Ecto neural progenitor cell (in vitro differentiated cells): ENCODE data around the gene PRG3.
"Not testable (repeated sequence)": the region's sequence is repeated elsewhere in the genome, so short reads cannot be mapped to it uniquely, and the experiment has no call there.

Experiments
- DNase-seq: peaks from one replicate; pipeline ENCODE4 v3.0.0-alpha.2; 2018; ENCODE audit warnings: low spot score

Gene PRG3

DNA sequence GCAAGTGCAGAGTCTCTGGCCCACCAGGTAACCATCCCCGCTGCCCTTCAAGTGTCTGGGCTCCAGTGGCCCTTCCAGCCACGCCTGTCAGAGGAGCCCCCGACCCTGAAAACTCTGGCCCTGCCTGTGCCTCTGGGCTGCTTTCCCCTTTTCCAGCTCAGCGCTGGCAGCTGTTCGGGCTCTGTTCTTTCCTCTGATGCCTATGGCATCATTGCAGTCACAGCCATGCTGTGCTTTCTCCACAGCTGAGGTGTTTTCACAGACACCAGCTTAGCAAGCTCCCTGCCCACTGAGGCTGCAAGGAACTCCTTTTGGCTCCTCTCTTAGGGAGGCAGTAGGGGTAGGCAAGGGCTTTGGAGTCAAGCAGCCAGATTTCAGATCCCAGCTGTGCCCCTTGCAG, 21.6 kb downstream of the PRG3 start:
- DNase-seq, result no peak

DNA sequence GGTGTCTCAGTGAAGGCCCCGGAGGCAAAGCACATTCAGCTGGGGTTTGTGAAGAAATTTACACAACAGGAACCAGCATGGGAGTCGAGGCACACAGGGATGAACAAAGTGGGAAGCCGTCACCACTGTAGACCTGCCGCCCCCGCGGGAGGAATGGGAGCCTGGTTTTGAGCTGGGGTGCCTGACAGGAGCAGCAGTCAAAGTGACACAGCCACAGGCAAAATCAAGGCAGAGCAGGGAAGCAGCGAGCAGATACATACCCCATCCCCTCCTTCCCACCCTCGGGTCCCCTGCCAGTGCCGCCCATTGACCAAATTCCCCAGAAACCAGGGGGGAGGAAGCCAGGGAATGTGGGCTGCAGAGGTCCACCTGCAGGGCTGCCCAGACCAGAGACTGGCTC, 22.0 kb downstream of the PRG3 start:
- DNase-seq, result no peak

DNA sequence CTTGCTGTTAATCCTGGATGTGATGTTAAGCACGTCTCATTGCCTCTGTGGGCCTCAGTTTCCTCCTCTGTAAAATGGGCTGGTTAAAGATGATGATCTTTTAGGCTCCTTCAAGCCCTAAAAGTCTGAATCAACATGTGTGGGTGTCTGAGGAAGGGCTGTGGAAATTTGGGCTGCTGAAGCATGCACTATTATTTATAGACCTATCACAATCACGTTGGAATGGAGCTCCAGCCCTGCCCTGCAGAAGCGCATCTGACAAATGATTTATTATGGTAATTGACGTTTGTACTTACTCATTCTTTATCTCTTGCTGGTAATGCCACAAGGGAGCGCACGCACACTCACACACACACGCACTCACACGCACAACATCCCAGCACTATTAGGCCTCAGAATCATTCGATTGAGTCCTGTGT, 22.4 kb downstream of the PRG3 start:
- no peak for DNase-seq

DNA sequence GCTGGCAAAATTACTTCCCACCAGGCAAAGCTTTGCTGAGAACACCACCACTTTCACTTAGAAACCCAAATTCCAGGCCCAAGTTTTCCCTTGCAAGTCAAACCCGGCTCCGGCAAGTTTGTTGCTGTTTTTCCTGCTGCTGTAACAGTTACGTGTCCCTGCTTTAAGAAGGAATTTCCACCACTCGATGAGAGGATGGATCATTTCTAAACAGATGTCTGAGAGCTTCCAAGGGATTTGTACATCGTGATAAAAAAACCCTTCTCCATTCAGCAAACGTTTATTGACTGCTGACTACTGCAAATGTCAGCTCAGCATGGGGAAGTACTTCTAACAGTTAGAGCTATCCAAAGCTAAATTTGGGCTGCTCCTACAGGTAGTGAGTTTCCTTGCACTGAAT, 23.1 kb downstream of the PRG3 start:
- no peak for DNase-seq

DNA sequence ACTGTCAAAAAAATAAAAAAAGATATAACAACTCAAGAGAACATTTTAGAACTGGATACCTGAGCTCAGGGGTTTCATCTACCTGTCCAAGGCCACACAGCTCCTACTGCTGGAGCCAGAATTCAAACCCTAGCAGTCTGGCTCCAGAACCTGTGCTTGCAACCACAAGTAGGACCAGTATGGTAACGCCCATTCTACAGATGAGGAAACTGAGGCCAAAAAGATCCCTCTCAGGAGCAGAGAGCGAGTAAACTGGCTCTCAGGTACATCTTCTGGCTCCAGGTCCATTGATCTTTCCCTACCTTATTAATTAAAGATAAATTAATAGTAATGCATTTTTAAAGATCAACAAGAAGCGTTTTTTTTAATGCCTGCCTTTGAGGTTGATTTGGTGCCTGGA, 23.6 kb downstream of the PRG3 start:
- no peak for DNase-seq

DNA sequence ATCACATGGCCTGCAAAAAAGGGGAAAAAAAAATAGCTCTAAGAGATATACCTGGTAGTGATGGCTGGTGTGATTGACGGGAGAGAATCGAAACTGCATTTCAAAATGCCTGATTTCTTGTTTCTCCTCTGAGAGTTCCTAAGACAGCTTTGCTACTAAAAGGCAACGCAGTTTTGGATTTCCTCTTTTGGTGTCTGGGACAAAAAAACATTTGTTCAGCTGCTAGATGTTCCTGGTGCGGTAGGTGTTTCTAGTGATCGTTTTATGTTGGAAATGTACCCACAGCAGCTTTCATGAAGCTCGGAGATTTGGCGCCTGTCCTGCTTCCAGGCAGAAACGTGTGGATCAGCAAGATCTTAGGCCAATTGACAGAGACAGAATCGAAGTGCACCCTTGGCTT, 24.7 kb downstream of the PRG3 start:
- DNase-seq, result no peak

DNA sequence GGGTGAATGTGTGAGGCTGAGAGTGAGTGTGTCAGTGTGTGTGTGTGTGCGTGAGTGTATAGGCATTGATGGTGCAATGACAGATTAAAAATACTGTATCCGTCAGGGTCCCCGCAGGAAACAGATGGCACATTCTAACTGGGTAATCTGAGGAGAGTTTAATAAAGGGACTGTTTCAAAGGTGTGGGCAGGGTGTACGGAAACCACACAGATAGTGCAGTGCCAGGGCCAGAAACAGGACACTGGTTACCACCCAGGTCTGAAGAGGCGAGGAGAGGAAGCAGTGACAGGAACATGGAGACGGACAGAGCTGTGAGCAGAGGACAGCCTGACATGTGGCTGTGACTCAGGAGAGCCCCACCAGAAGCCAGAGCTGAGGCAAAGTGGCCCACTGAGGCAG, 26.3 kb downstream of the PRG3 start:
- DNase-seq, result no peak

DNA sequence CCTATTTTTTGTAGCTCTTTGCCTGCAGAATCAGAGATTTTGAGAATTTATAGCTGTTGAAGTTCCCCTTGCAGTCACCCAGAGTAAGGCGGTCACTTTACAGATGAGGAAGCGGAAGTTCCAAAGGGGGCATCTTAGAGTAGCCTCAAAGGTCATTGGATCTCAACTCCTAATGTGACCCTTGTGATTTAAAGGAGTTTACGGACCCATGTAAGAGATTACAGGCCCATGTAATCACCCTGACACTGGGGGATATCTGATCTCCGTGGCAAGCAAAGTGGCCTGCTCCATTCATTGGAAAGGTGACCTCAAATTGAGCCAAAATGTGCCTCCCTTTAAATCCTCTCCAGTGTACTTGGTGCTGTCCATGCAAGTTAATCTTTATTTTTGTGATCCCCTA, 27.1 kb downstream of the PRG3 start:
- no peak for DNase-seq

DNA sequence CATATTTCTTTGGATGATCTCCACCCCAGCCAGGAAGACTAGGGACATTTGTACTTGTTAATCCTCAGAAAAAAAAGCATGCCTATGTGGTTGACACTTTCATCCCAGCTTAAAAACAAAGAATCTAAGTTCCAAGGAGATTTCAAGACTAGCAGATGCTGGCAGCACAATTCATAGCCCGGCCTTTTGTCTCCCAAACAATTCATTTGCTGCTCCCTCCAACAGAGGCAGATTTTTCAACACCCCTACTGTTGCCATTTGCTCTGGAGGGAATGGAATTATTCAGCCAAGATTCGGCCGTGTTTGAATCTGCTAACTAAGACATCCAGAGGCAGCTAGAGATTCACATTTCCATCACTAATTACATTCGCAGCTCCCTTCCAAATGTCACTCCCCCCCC, 27.5 kb downstream of the PRG3 start:
- DNase-seq, result no peak

DNA sequence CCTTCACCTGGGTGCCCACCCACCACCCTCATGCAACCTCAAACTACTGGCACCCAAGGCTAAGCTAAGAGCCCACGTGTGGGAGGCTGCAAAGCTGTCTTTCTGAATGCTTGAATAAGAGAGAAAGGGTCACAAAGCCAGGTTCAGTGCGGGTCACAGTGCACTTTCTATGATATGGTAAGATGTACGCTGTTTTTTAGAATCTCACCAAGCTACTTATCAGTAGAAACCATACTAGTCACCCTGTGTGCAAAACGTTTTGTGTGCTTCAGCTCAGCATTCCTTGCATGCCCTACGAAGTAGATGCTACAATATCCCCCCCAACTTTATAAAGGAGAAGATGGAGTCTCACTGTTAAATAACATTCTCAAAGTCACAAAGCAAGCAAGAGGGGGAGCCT, 27.9 kb downstream of the PRG3 start:
- no peak for DNase-seq

DNA sequence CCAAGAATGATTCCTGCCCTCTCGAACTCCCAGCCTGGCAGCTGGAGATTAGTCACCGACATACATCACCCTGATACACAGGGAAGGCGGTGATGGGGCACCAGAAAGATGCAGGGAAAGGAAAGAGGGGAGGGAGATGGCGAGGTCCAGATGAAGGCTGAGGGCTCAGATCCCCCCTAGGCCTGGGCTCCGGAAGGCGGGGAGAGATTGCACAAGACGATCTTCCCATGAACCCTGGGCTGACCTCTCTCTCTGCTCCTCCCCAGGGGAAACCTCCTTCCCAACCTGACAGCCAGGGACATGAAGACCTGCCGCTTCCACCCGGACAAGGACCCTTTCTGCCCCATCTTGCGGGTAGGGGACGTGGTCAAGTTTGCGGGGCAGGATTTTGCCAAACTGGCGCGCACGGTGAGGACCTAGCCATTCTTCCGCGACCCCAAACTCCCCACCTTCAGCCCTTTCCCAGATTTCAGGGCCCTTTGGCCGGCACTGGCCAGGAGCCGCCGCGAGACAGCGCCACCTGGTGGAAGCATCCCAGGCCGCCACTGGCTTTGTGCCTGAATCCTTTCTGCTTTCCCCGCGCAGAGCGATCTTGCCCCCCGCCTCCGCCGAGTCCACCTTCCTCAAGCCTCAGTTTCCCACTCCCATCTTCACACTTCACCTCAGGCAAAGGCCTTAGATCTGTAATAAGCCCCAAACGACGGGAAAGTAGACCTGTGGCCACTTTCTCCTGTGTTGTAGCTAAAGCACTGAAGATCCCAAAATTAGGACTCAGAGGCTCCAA, 31.3 kb downstream of the PRG3 start:
- peak; percentile 92 for DNase-seq

DNA sequence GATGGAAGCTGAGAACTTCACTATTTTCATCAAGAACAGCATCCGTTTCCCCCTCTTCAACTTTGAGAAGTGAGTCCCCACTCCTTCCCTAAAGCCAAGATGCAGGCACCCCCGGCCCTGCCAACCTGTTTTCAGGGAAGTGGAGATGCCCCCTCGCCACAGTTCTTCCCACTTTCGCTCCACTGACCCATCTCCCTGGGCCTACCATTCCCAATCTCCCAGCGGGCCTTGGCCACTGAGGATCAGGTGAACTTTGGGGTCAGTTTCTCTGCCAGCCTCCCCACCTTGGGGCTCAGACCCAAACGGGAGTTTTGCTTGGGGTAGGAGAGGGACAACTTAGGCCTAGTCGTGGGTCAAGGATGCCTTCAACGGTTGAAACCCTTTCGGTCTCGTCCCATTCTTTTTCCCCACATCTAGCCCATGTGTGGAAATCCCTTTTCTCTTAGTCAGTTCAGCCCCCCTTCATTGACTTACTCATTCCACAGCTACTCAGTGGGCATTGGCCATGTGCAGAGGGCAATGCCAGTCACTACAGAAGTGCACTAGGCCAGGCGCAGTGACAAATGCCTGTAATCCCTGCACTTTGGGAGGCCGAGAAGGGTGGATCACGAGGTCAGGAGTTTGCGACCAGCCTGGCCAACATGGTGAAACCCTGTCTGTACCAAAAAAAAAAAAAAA, 32.2 kb downstream of the PRG3 start:
- no peak for DNase-seq

DNA sequence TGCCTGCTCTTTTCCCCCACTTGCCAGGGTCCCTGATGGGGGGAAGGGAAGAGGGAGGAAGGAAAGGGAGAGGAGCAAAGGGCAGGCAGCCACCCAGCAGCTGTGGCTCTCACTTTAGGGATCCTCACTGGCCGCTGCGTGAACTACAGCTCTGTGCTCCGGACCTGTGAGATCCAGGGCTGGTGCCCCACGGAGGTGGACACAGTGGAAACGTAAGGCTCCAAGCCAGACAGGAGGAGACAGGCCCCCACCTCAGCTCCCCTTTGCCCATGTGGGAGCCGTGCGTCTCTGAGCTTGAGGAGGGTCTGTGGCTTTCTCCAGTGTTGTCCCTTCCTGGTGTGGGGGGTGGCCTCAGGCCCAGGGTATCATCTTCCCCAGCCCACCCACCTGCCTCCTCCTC, 32.9 kb downstream of the PRG3 start:
- no peak for DNase-seq

DNA sequence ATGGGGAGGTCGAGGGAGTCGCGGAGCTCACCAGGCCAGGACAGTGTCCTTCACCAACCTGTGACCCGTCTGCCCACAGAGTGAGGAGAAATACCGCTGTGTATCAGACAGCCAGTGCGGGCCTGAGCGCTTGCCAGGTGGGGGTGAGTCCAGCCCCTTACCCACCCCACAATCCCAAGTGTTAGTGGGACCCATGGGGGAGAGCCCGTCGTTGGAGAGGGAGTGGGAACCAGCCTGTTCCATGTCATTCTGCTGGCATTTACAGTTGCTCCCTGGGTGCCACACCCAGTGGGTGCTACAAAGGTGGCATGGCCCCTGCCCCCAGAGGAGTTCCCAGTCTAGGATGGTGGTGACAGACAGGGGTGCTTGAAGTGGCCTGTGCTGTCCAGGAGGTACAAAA, 33.6 kb downstream of the PRG3 start:
- no peak for DNase-seq

DNA sequence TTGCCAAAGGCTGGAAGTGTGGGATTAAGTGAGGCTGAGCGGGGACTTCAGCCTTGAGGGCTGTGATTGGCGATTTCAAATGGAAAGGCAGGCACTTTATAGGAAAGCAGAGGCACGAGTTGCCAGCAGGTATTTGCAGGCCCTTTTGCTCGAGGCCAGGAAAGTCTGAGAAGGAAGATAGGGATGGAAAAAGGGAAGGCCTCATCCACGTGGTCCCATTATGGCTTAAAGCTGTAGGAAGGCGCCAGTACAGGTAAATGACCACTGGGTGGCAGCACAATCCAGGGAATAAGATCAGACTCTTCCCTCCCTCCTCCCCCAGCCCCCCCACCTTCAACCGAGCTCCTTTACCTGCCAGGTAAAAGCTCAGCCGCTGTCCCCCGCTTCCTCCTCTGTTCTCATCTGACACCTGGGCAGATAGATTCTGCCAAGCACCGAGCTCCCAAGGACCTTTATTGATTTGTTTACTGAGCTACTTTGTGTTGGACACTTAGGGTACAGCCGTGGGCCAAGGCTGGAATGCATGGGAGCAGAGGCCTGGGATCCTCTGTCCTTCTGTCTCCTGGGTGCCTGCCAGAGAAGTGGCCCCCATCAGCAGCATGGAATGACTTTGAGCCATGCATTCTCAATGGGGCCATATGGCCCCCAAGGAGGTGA, 35.3 kb downstream of the PRG3 start:
- peak; percentile 76 for DNase-seq

DNA sequence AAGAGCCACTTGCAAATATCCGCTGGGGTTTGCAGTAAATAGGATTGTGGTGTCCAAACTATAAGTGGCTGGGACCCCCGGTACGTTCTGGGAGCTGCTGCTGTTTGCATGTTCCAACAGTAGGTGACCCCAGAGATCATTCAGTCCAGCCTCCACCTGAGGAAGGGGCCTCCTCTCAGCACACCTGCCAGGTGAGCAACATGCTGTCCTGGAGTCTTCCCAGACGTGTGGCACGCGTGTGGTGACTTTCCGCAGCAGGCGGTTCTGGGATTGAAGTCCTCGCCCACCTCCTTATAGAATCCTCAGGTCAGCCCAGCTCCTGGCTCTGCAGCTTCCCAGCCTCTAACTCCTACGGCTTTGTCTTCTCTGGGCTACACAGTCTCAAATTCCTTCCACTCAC, 36.1 kb downstream of the PRG3 start:
- no peak for DNase-seq

DNA sequence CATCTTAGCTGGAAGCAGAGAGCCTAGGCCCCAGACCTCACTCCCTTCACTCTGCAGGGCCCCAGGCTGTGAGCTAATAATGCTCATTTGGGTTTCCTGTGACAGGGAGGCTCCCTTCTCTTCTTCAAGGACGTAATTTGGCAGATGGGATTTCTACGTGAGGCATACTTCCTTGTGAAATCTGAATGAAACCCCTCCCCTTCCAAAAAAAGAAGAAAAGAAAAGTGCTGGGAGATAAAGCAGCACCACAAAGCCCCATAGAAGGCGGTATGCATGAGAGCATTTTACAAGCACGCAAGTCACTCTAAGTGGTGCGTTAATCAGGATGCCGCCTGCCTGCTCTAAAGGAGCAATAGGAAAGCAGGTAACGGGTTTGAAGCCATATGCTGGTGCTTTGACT, 37.1 kb downstream of the PRG3 start:
- DNase-seq, result no peak

DNA sequence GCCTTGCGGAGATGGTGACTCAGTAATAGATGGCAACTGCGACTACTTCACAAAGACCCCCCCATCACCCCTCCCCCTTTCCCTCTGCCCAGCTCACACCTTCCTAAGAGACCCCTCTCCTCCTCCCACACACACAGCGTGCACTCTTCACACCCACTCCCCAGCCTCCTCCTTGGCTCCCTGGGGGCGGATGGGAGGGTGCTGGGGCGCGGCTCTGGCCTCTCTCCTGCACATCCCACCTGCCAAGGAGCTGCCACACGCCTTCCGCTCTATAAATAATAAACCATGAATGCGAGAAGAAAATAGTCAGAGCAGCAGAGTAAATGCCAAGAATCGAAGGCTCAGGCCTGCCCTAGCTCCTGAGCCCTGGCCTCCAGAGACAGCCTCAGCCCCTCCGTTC, 38.2 kb downstream of the PRG3 start:
- no peak for DNase-seq

DNA sequence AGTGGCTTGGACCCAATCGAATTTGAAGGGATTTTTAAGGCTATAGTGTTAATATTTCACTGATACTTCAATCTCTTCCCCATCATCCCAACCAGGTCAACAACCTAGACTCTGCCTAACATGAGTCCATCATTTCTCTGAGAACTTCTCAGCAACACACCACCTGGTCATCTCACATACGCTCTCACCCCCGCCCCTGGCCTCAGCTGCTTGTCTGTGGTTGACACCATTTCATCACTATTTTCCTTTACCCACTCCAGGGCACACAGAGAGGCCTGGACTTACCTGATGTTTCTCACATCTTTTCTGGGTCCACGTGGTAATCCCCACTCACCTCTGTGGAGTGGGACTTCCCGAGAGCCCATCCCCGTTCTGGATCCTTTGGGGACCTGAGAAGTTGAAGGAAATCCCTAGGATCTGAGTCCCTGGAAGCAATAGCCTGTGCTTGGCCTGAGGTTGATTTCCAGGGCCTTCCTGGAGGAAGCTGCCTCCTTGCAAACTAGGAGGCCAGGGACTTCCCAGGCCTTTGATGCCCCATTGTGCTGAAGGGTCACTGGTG, 39.6 kb downstream of the PRG3 start:
- no peak for DNase-seq

DNA sequence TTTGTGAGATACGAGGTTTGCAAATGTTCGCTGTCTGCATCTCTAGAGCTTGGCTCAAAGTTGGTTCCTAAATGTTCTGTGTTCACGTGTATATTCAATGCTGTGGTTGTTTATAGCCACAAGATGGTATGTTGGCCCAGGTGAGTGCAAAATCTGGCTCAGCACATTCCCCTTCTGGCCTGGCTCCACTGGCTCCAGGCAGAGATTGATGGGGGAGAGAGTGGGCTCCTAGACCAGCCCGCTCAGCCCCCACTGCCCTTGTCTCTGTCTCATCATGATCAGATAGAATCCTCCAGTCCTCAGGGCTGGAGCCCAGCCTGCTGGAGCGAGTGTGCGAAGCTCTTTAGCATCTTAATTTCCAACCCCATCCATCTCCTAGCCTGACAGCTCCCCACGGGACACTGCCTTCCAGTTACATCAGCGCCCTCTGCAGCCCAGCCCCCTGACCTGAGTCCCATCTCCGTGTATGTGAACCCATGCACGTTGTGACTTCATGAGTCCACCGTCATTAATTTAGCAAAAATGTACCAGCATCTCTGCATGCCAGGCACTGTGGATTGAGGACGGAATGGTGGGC, 40.8 kb downstream of the PRG3 start:
- DNase-seq, result peak; percentile 71

DNA sequence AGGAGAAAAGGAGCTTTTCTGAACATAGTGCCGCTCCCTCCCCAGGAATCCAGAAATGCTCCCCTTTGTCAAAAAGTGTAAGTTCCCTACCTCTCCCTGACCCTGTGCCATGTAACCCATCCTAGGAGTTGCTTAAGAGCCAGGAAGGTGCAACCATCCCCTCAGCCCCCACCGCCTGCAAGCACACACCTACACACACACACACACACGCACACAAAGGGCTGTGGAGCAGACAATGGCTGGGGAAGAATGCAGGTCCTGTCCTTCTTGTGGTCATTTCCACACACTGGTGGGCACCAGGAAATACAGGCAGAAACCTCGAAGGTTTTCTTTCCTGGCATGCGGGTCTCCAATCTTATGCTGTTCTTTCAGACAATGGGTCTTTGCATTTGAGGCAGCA, 41.6 kb downstream of the PRG3 start:
- no peak for DNase-seq

DNA sequence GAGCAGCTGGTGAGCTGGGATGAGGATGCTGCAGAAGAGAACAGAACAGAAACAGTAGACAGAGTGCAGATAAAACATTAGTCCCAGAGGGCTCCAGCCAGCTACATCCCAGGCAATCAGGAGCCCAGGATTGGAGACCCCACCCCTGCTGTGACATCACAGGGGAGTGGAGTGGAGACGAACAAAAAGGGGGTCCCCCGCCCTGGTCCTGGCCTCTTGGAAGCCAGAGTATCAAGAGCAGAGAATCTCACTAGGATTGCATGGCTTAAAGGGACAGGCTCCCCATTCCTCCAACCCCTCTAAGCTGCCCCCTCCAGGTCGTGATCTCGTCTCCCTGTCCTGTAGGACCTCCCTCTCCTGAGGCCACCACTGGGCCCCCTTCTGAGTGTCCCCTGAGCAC, 42.8 kb downstream of the PRG3 start, which contains the start of gene P2RX3:
Gene P2RX3 (plus strand): TSS at position 211 of the 400 bp plus-strand sequence. CDS start 199 bp downstream, outside the sequence.
- DNase-seq, result no peak

DNA sequence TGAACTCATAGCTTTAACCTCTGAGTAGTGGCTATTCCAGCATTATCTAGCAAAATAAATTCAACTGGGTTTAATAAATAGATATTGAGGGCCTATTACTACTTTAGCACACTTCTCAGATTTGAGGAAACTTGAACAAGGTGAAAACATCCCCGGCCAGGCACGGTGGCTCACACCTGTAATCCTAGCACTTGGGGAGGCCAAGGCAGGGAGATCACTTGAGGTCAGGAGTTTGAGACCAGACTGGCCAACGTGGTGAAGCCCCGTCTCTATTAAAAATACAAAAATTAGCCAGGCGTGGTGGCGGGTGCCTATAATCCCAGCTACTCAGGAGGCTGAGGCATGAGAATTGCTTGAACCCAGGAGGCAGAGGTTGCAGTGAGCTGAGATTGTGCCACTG, 44.1 kb downstream of the PRG3 start:
- not testable (repeated sequence) for DNase-seq
